Activated naive CD4-positive, alpha-beta T cell treated with anti-CD3 and anti-CD28 coated beads, Interleukin-2, amount 50 U/mL, for 24 hours (primary cell): ENCODE results near the gene MAPK14.
"Not testable (repeated sequence)": the region's sequence is repeated elsewhere in the genome, so short reads cannot be mapped to it uniquely, and the experiment has no call there.

ENCODE experiments used
- H3K27ac Mint-ChIP-seq: one replicate; pipeline ENCODE4 v1.8.0; 2021; ENCODE audit warnings: mild to moderate bottlenecking, mixed read lengths
- H3K27me3 Mint-ChIP-seq: one replicate; pipeline ENCODE4 v1.8.0; 2021; ENCODE audit warnings: mixed read lengths
- H3K36me3 Mint-ChIP-seq: one replicate; pipeline ENCODE4 v1.8.0; 2021; ENCODE audit warnings: mixed read lengths
- H3K4me1 Mint-ChIP-seq: one replicate; pipeline ENCODE4 v1.8.0; 2021; ENCODE audit warnings: mixed read lengths
- H3K4me3 Mint-ChIP-seq: one replicate; pipeline ENCODE4 v1.8.0; 2021; ENCODE audit warnings: mild to moderate bottlenecking, mixed read lengths
- H3K9me3 Mint-ChIP-seq: one replicate; pipeline ENCODE4 v1.8.0; 2021; ENCODE audit warnings: mixed read lengths

The MAPK14 gene

GRCh38 chr6:36126553-36127458 lies 99.2 kb downstream of the MAPK14 start:
- Mint-ChIP-seq H3K27ac (peak overlapping the region; percentile 20), H3K27me3 (no peaks in the 10 kb centered on the region), H3K36me3 (no peaks in the 10 kb centered on the region), H3K4me3 (peak overlapping the region; percentile 15), H3K4me1 (peaks cover 75% of the 10 kb centered on the region), H3K9me3 (no peaks in the 10 kb centered on the region)

DNA sequence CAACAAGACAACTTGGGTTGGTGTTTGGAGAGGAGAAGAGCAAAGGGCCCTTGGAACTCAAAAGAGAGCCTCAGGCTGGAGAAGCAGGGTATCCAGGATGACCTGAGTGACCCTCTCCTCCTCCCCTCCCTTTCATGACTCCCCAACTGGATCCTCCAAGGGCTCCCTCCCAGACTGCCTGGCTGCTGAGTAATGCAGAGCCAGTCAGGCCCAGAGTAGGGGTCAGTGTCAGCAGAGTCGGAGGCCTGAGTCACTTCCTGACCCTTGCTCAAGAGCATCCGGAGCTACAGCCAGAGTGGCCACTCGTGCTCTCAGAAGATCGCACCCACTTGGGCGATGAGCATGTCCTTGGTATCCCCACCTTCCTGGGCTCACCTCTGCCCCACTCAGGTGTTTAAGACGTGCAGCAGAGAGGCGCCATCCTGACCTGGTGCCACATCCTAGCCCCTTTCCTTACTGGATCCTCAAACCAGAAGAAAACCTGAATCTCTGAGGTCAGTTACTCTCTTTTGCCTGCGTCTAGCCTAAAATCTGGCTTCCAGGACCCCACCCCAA lies 99.9 kb downstream of the MAPK14 start:
- Mint-ChIP-seq H3K27me3 (no peaks in the 10 kb centered on the region), H3K4me3 (no peak overlapping the region), H3K4me1 (peaks cover 75% of the 10 kb centered on the region), H3K27ac (peak overlapping the region; percentile 30), H3K36me3 (no peaks in the 10 kb centered on the region), H3K9me3 (no peaks in the 10 kb centered on the region)

DNA sequence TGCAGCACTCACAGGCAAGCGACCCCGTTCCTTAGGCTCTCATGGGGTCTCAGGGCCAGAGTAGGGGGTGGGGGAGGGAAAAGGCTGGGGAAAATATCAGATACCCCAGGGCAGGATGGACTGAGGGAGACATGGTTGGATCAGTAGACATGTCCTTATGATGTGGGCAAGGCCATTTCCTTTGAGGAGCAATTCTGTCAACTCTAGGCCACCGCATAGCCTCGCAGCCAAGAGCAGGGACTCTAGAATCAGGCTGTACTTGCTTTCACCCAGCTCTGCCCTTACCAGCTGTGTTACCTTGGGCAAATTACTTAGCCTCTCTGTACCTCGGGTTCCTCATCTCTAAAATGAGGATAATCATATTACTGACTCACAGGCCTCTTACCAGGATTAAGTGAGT lies 100.5 kb downstream of the MAPK14 start:
- H3K27me3 Mint-ChIP-seq = no peaks in the 10 kb centered on the region
- no peak overlapping the region for H3K27ac Mint-ChIP-seq
- peaks cover under 1% of the 10 kb centered on the region for H3K36me3 Mint-ChIP-seq
- H3K4me3 Mint-ChIP-seq = no peak overlapping the region
- H3K4me1 Mint-ChIP-seq = peaks cover 75% of the 10 kb centered on the region
- H3K9me3 Mint-ChIP-seq = no peaks in the 10 kb centered on the region

- Mint-ChIP-seq H3K27me3 (no peaks in the 10 kb centered on the region), H3K27ac (peak overlapping the region; percentile 12), H3K4me1 (peaks cover 75% of the 10 kb centered on the region), H3K9me3 (no peaks in the 10 kb centered on the region), H3K4me3 (peak overlapping the region; percentile 68), H3K36me3 (peaks cover 8% of the 10 kb centered on the region)
Observed at GRCh38 chr6:36128793-36129192, 101.2 kb downstream of the MAPK14 start.

- H3K9me3 Mint-ChIP-seq, H3K27me3 Mint-ChIP-seq, H3K27ac Mint-ChIP-seq, H3K36me3 Mint-ChIP-seq: not testable (repeated sequence)
- H3K4me1 Mint-ChIP-seq = peaks cover 71% of the 10 kb centered on the region
- peak overlapping the region; percentile 68 for H3K4me3 Mint-ChIP-seq
Observed at GRCh38 chr6:36129334-36129733, 101.7 kb downstream of the MAPK14 start.

GRCh38 chr6:36129941-36130666 lies 102.5 kb downstream of the MAPK14 start, which contains the start of gene MAPK13:
Gene MAPK13 (plus strand): TSS chr6:36130513. CDS start chr6:36130583, 70 bp downstream.
- Mint-ChIP-seq H3K27me3 (no peaks in the 10 kb centered on the region), H3K9me3 (no peaks in the 10 kb centered on the region), H3K36me3 (peaks cover 9% of the 10 kb centered on the region), H3K4me3 (peak within 1 kb of the TSS; percentile 88), H3K27ac (peak within 1 kb of the TSS; percentile 94), H3K4me1 (peaks cover 69% of the 10 kb centered on the region)

GRCh38 chr6:36130667-36131510 lies 103.3 kb downstream of the MAPK14 start:
- no peaks in the 10 kb centered on the region for H3K27me3 Mint-ChIP-seq
- peak overlapping the region; percentile 80 for H3K27ac Mint-ChIP-seq
- peak overlapping the region; percentile 88 for H3K4me3 Mint-ChIP-seq
- peaks cover 10% of the 10 kb centered on the region for H3K36me3 Mint-ChIP-seq
- no peaks in the 10 kb centered on the region for H3K9me3 Mint-ChIP-seq
- H3K4me1 Mint-ChIP-seq = peaks cover 62% of the 10 kb centered on the region

- Mint-ChIP-seq H3K4me1 (peaks cover 54% of the 10 kb centered on the region), H3K27me3 (no peaks in the 10 kb centered on the region), H3K9me3 (no peaks in the 10 kb centered on the region), H3K36me3 (peaks cover 12% of the 10 kb centered on the region), H3K27ac (peak overlapping the region; percentile 80), H3K4me3 (peak overlapping the region; percentile 88)
Observed at GRCh38 chr6:36131511-36132245, 104.1 kb downstream of the MAPK14 start.

- H3K4me1 Mint-ChIP-seq = peaks cover 47% of the 10 kb centered on the region
- peak overlapping the region; percentile 88 for H3K4me3 Mint-ChIP-seq
- peak overlapping the region; percentile 85 for H3K27ac Mint-ChIP-seq
- peaks cover 12% of the 10 kb centered on the region for H3K36me3 Mint-ChIP-seq
- no peaks in the 10 kb centered on the region for H3K9me3 Mint-ChIP-seq
- H3K27me3 Mint-ChIP-seq = no peaks in the 10 kb centered on the region
Observed at GRCh38 chr6:36132246-36132895, 104.8 kb downstream of the MAPK14 start.

DNA sequence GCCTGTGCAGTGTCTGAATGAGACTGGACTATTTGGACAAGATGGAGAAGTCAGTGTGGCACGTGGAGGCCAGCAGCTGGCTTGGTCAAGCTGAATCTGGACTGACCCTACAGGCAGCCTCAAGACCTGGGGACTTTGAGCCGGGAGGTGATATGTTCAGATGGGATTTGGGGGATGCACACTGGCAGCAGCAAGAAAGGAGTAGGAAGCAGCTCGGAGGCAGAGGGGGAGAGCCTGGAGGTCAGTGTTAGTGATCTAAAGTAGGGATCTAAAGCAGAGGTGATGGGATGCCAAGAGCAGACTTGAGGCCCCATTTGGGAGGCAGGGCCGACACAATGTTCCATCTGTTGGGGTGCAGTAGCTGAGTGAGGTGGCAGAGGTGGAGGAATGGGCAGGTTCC lies 105.5 kb downstream of the MAPK14 start:
- H3K9me3 Mint-ChIP-seq = no peaks in the 10 kb centered on the region
- peak overlapping the region; percentile 85 for H3K27ac Mint-ChIP-seq
- H3K4me3 Mint-ChIP-seq = no peak overlapping the region
- H3K4me1 Mint-ChIP-seq = peaks cover 42% of the 10 kb centered on the region
- peaks cover 12% of the 10 kb centered on the region for H3K36me3 Mint-ChIP-seq
- H3K27me3 Mint-ChIP-seq = no peaks in the 10 kb centered on the region

DNA sequence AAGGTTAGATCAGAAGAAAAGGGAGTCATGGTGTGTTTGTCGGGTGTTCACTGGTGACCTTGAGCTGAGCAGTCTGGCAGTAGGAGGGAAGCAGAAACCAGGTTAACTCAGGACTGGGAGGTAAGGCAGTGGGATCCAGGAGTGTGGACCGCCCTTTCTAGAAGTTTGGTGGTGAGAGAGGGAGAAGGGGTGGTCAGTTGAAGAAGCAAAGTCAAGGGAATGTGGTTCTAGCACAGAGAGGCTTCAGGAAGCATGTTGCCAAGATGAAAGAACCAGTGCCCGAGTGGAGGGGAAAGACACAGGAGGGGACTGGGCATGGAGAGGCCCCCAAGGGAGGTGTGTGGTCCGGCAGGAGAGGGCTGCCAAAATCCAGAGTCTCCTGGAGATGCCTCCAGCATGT lies 106.3 kb downstream of the MAPK14 start:
- no peaks in the 10 kb centered on the region for H3K9me3 Mint-ChIP-seq

GRCh38 chr6:36135053-36135731 lies 107.6 kb downstream of the MAPK14 start:
- H3K4me3 Mint-ChIP-seq = no peak overlapping the region
- no peaks in the 10 kb centered on the region for H3K27me3 Mint-ChIP-seq
- peaks cover 35% of the 10 kb centered on the region for H3K4me1 Mint-ChIP-seq
- H3K27ac Mint-ChIP-seq = no peak overlapping the region
- peaks cover 14% of the 10 kb centered on the region for H3K36me3 Mint-ChIP-seq
- H3K9me3 Mint-ChIP-seq = no peaks in the 10 kb centered on the region

More for the DNA sequence above, 106.3 kb downstream of the MAPK14 start:
- Mint-ChIP-seq H3K36me3 (peaks cover 12% of the 10 kb centered on the region), H3K27ac (peak overlapping the region; percentile 85), H3K4me3 (no peak overlapping the region), H3K27me3 (no peaks in the 10 kb centered on the region), H3K4me1 (peaks cover 35% of the 10 kb centered on the region)

GRCh38 chr6:36136034-36136433 lies 108.4 kb downstream of the MAPK14 start:
- H3K27me3 Mint-ChIP-seq = no peaks in the 10 kb centered on the region
- H3K9me3 Mint-ChIP-seq = no peaks in the 10 kb centered on the region
- H3K4me1 Mint-ChIP-seq = peaks cover 36% of the 10 kb centered on the region
- no peak overlapping the region for H3K4me3 Mint-ChIP-seq
- H3K27ac Mint-ChIP-seq = no peak overlapping the region
- peaks cover 14% of the 10 kb centered on the region for H3K36me3 Mint-ChIP-seq

- Mint-ChIP-seq H3K36me3 (peaks cover 14% of the 10 kb centered on the region), H3K27ac (peak overlapping the region; percentile 59), H3K4me1 (peaks cover 36% of the 10 kb centered on the region), H3K9me3 (no peaks in the 10 kb centered on the region), H3K4me3 (no peak overlapping the region), H3K27me3 (no peaks in the 10 kb centered on the region)
Observed at GRCh38 chr6:36136551-36136950, 108.9 kb downstream of the MAPK14 start.
